GM19395 (cell line): ENCODE results near the gene NR0B2.
"Not testable (repeated sequence)": the region's sequence is repeated elsewhere in the genome, so short reads cannot be mapped to it uniquely, and the experiment has no call there.

Source experiments
- ATAC-seq: cut with Tn5 transposase; IDR thresholded peaks from one replicate; pipeline ENCODE4 v1.9.1; 2021; ENCODE audit warnings: mild to moderate bottlenecking, moderate library complexity; ENCODE audit not compliant: unreplicated experiment

The NR0B2 gene

GRCh38 chr1:26913754-26914619 is at the start of gene NR0B2:
NR0B2 (minus strand) TSS chr1:26913975; CDS start chr1:26913940, 35 bp downstream.
- no peak for ATAC-seq

- no peak for ATAC-seq
Observed at GRCh38 chr1:26961826-26962225, 48.1 kb upstream of the NR0B2 start.

GRCh38 chr1:26960625-26960966 is 46.8 kb upstream of the NR0B2 start:
- no peak for ATAC-seq

GRCh38 chr1:26959722-26960624 is 46.2 kb upstream of the NR0B2 start, which contains the start of gene KDF1:
KDF1 (minus strand) TSS chr1:26960468; CDS start chr1:26952380, 8,088 bp downstream.
- no peak for ATAC-seq

GRCh38 chr1:26959270-26959669 is 45.5 kb upstream of the NR0B2 start:
- ATAC-seq: no peak

- ATAC-seq: no peak
Observed at GRCh38 chr1:26957306-26957705, 43.5 kb upstream of the NR0B2 start.

- ATAC-seq: no peak
Observed at GRCh38 chr1:26956321-26956720, 42.5 kb upstream of the NR0B2 start.

GRCh38 chr1:26953374-26953773 is 39.6 kb upstream of the NR0B2 start:
- no peak for ATAC-seq

- ATAC-seq: no peak
Observed at GRCh38 chr1:26951821-26952497, 38.2 kb upstream of the NR0B2 start.

GRCh38 chr1:26951216-26951615 is 37.4 kb upstream of the NR0B2 start:
- ATAC-seq: no peak

- ATAC-seq: no peak
Observed at GRCh38 chr1:26950602-26951001, 36.8 kb upstream of the NR0B2 start.

- ATAC-seq: no peak
Observed at GRCh38 chr1:26949926-26950319, 36.1 kb upstream of the NR0B2 start.

- ATAC-seq: no peak
Observed at GRCh38 chr1:26949266-26949925, 35.6 kb upstream of the NR0B2 start.

- not testable (repeated sequence) for ATAC-seq
Observed at GRCh38 chr1:26948725-26949057, 34.9 kb upstream of the NR0B2 start.

- ATAC-seq: no peak
Observed at GRCh38 chr1:26946270-26946669, 32.5 kb upstream of the NR0B2 start.

- ATAC-seq: no peak
Observed at GRCh38 chr1:26945728-26946127, 32.0 kb upstream of the NR0B2 start.

- no peak for ATAC-seq
Observed at GRCh38 chr1:26945138-26945537, 31.4 kb upstream of the NR0B2 start.

GRCh38 chr1:26942656-26943055 is 28.9 kb upstream of the NR0B2 start:
- ATAC-seq: no peak

- no peak for ATAC-seq
Observed at GRCh38 chr1:26941311-26941710, 27.5 kb upstream of the NR0B2 start.

GRCh38 chr1:26938659-26939025 is 24.9 kb upstream of the NR0B2 start:
- ATAC-seq: no peak
